Vagina (tissue), 2 donors: ENCODE results near the gene FBXL5. TPM values are rescaled to one million over a fixed set of nuclear protein-coding genes. Genes with fewer than 3 reads are reported as not detected.

Experiments
- DNase-seq, 2 donors: peaks; one replicate each; pipeline ENCODE4 v3.0.0-alpha.2; 2017; ENCODE audit errors: extremely low spot score in 2 of 2
- H3K27ac ChIP-seq: fragments of 200-600 bp; sonication (generic); one replicate; pipeline ENCODE4 v1.5.1; 2019
- H3K27me3 ChIP-seq: fragments of 200-600 bp; sonication (generic); one replicate; pipeline ENCODE4 v1.5.1; 2019
- H3K36me3 ChIP-seq, 2 donors: fragments of 200-600 bp; sonication (generic); one replicate each; pipeline ENCODE4 v1.5.1; 2017 to 2019
- H3K4me1 ChIP-seq: fragments of 200-600 bp; sonication (generic); one replicate; pipeline ENCODE4 v1.5.1; 2019
- H3K4me3 ChIP-seq, 2 donors: fragments of 200-600 bp; sonication (generic); 1 replicate in 1 of 2; 2 replicates in 1 of 2; pipeline ENCODE4 v1.5.1; 2016 to 2019
- H3K9me3 ChIP-seq: fragments of 200-600 bp; sonication (generic); one replicate; pipeline ENCODE4 v1.5.1; 2019
- CTCF ChIP-seq, 3 experiments: fragments of 450-650 bp in 2 of 3; fragments of 200-600 bp in 1 of 3; sonication (generic) in 1 of 3; IDR thresholded peaks; one replicate each; pipeline ENCODE4 v1.5.1; 2017 to 2019; ENCODE audit warnings: antibody characterized with exemption in 3 of 3, mild to moderate bottlenecking in 2 of 3, moderate library complexity in 2 of 3
- POLR2A ChIP-seq, 2 donors: fragments of 450-650 bp; IDR thresholded peaks; one replicate each; pipeline ENCODE4 v1.6.1; 2017; ENCODE audit warnings: antibody characterized with exemption in 2 of 2, mild to moderate bottlenecking in 2 of 2, moderate library complexity in 2 of 2
- POLR2AphosphoS5 ChIP-seq, 2 donors: sonication (generic); formaldehyde crosslinking; IDR thresholded peaks; one replicate each; pipeline ENCODE4 v1.9.0; 2017; ENCODE audit warnings: antibody characterized with exemption in 2 of 2, mild to moderate bottlenecking in 2 of 2, low read depth in 1 of 2; ENCODE audit not compliant: insufficient read depth in 1 of 2
- intact Hi-C: fragments of 100-400 bp; cut with DNase I; formaldehyde crosslinking; loops from one replicate; pipeline ENCODE4 v1.15.1; 2023
- total RNA-seq: library from RNA; depleted of rRNA; stranded (reverse); fragments of >200 nt; gene quantifications from one replicate; pipeline ENCODE4 v1.2.3, GENCODE V29; 2016

Gene FBXL5
- total RNA-seq, 1 donor from 2014 or later, result 103 TPM

GRCh38 chr4:15658136-15658770 is 3.1 kb upstream of the FBXL5 start:
- DNase-seq, result no peak
- Histone ChIP-seq H3K9me3 (no peaks in the 10 kb centered on the region), H3K27me3 (no peaks in the 10 kb centered on the region), H3K27ac (no peak overlapping the region), H3K4me3 (no peak overlapping the region), H3K36me3 (no peaks in the 10 kb centered on the region), H3K4me1 (peaks cover 10% of the 10 kb centered on the region)
- TF ChIP-seq POLR2AphosphoS5 (IDR thresholded peaks at IDR 0.05; ENCODE audit: insufficient read depth in 1 of 2, low read depth in 1 of 2) (no peak), CTCF (IDR thresholded peaks at IDR 0.05) (no peak), POLR2A (IDR thresholded peaks at IDR 0.05) (no peak)
- intact Hi-C loops, result loop anchor here (10.0 kb wide), 1 partner anchor 183 kb away; no protein-coding TSS in a partner anchor

GRCh38 chr4:15657366-15657765 is 2.2 kb upstream of the FBXL5 start:
- intact Hi-C loops, result loop anchor here (10.0 kb wide), 1 partner anchor 183 kb away; no protein-coding TSS in a partner anchor
- H3K27ac ChIP-seq, result no peak overlapping the region
- no peak for DNase-seq
- no peak for TF ChIP-seq POLR2AphosphoS5 (IDR thresholded peaks at IDR 0.05; ENCODE audit: insufficient read depth in 1 of 2, low read depth in 1 of 2)
- TF ChIP-seq CTCF (IDR thresholded peaks at IDR 0.05), result no peak
- TF ChIP-seq POLR2A (IDR thresholded peaks at IDR 0.05), result no peak
- H3K4me1 ChIP-seq, result peaks cover 19% of the 10 kb centered on the region
- no peaks in the 10 kb centered on the region for H3K27me3 ChIP-seq
- no peaks in the 10 kb centered on the region for H3K9me3 ChIP-seq
- no peaks in the 10 kb centered on the region for H3K36me3 ChIP-seq
- no peak overlapping the region for H3K4me3 ChIP-seq

GRCh38 chr4:15656038-15656470 is 897 bp upstream of the FBXL5 start:
- DNase-seq, result no peak
- Histone ChIP-seq H3K9me3 (no peaks in the 10 kb centered on the region), H3K27ac (peak overlapping the region; percentile 99), H3K4me3 (peak overlapping the region; percentile 79 to 96), H3K27me3 (no peaks in the 10 kb centered on the region), H3K4me1 (peaks cover 32% of the 10 kb centered on the region), H3K36me3 (no peaks in the 10 kb centered on the region)
- intact Hi-C loops, result loop anchor here (10.0 kb wide), 1 partner anchor 181 kb away; no protein-coding TSS in a partner anchor
- TF ChIP-seq POLR2AphosphoS5 (IDR thresholded peaks at IDR 0.05; ENCODE audit: insufficient read depth in 1 of 2, low read depth in 1 of 2), result no peak
- no peak for TF ChIP-seq POLR2A (IDR thresholded peaks at IDR 0.05)
- no peak for TF ChIP-seq CTCF (IDR thresholded peaks at IDR 0.05)

GRCh38 chr4:15654593-15655222 is 449 bp downstream of the FBXL5 start:
- Histone ChIP-seq H3K4me3 (peak overlapping the region; percentile 79 to 96), H3K4me1 (peaks cover 46% of the 10 kb centered on the region), H3K27me3 (no peaks in the 10 kb centered on the region), H3K27ac (peak overlapping the region; percentile 99), H3K36me3 (no peaks in the 10 kb centered on the region), H3K9me3 (no peaks in the 10 kb centered on the region)
- TF ChIP-seq POLR2A (IDR thresholded peaks at IDR 0.05) (no peak), CTCF (IDR thresholded peaks at IDR 0.05) (no peak), POLR2AphosphoS5 (IDR thresholded peaks at IDR 0.05; ENCODE audit: insufficient read depth in 1 of 2, low read depth in 1 of 2) (no peak)
- DNase-seq, result peak in 1 of 2 donors; percentile 90
- intact Hi-C loops, result loop anchor here (5.0 to 10.0 kb wide), 2 partner anchors 180 to 652 kb away; partner anchors contain the start of gene CPEB2
